ELF-1 (cell line): ENCODE measurements around the gene HIVEP2.

ENCODE experiments used
- DNase-seq: peaks from one replicate; pipeline ENCODE4 v3.0.0-alpha.2; 2016; ENCODE audit warnings: low read depth, low spot score

HIVEP2 gene

DNA sequence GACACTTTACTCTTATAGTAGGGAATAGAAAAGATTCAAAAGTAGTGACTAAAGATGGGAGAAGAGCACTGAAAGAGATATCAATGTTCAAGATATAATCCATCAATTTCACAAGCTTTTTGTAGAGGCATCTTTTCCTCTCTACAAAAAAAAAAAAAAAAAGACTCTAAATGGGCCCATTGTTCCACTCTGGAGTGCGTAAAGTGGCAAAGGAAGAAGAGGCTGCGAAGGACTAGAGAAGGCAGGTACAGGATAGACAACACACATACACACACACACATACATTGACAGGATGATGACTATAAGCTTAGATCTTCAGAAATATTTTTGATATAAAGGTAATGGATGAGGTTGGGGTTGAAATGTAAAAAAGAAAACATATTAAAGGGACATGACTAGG lies 157.6 kb downstream of the HIVEP2 start:
- no peak for DNase-seq

DNA sequence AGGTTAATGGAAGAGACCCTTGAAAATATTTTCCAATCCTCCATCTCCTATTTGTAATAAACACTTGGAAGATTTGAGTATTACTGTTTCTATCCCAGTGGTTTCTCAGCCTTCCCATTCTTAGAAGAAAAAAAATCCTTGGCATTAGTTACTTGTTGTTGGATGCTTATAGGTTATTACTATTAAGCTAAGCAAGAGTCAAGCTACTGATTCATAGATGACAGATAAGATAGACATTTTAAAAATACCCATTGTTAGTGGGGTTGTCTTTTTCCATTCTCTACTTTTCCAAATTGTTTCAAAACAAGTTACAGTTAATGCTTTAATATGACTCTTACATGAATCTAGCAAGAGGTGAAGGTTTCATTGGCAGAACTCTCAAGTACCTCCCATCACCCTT lies 158.5 kb downstream of the HIVEP2 start:
- no peak for DNase-seq

DNA sequence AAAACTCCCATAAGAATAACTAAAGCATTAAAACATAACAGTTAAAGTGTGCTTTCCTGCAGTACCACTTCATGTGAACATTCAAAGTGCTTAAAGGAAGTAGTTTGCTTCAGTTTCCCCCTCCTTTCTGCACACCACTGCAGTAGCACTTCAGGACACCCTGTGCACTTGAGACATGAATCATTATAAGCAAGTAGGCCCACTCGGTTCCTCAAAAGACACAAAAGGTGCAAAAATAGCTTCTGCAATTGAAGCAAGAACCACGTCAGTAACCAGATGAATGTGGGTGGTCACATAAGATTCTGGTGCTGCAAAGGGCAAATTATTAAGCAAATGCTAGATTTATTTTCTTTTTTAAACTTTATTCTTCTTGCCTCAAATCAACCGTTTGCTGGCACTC lies 160.6 kb downstream of the HIVEP2 start:
- no peak for DNase-seq

DNA sequence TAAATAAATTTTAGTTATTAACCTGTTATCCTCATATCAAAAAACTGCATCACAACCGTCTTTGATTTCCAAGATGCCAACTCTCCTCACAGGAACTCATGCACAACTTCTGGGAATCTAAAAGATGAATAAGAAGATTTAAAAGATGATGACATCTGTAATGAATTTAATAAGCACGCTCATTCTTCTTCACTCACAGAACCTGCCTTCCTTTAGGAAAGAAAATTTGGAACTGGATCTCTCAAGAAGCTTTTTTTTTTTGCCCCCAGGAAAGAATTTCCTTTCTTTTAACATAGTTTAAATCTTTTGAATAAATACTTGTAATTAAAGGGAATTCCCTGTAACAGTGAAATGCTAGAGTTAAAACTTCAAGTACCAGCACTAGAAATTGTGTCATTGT lies 161.5 kb downstream of the HIVEP2 start:
- DNase-seq, result no peak

DNA sequence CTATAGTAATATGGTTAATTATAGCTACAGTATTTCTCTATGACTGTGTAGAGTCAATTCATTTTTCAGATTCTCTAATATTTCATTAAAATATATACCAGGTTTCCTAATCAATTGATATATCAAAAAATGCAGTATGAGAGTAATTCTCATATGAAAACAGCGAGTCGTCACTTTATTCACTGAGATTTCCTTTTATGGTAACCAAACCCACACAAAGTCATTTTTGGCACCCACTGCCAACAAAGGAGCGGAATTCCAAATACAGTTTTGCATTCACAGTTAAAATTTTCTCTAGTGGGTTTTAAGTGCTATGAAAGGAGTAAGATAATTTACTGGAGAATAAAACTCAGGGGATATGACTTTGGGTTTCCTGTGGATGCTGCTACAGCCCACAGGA lies 163.8 kb downstream of the HIVEP2 start:
- no peak for DNase-seq

DNA sequence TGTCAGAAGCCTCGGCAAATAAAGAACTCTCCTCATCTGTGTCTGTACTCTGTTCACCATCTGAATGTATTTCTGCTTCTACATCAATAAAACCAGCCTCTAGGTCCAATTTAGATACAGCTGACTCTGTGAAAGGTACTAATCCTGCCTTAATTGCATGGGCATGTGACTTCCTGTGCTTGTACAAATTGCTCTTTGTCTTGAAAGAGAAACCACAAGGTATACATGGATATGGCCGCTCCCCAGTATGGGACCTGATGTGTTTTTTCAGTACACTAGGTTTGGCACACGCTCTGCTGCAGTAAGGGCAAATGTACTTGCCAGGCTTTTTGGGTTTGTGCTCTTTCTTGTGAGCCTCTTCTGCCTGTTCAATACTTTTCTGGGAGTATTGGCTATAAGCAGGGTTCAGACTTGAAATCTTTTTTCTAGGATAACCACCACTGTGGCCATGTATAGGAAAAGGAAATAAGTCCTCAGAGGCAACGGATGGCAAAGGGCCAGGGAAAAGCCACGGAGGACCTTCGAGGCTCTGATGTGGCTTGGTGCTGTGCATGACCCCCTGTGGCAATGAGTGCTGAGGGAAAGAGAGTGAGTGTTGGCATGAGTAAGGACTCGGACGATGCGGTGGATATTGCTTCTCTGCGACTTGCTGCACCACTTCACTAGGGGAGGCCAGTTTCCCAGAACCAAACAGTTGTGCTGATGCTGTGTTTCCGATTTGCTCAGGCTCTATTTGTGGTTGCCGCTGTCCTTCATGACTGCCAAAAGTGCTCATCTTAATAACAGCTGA lies 170.9 kb downstream of the HIVEP2 start:
- no peak for DNase-seq

DNA sequence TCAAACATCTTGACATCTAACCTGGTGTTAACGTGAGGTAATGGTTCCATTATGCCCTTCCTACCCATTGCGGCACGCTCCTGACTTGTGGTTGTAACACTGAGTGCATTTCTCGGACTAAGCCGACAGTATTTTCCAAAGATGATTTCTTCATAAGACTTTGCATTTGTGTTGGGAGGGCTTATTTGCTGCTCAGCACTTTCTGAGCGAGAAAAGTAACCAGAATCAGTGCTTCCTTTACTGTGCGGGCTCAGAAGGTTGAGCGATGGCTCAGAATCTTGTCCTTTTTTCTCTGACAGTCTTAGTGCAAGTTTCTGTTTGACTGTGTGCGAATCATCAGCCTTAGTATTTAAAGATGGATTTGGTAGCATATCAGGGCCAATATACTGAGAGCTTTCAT lies 171.7 kb downstream of the HIVEP2 start:
- no peak for DNase-seq

DNA sequence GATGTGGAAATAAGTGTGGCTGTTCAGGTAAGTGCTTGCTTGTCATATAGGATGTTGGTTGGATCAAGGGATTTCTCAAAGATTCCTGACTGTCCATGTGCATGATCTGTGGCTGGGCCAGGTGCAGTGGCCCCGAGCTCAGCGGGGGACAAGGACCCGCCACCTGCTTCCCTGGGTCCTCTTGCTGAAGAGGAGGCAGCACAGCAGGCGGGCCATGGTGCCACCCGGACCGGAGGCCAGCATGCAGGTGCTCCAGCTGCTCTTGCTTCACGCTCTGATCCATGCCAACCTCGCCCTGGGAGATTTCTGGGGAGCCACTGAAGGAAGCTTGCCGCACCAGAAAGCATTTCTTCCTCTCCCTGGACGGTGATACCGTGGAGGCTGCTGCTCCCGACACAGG lies 173.8 kb downstream of the HIVEP2 start:
- no peak for DNase-seq

DNA sequence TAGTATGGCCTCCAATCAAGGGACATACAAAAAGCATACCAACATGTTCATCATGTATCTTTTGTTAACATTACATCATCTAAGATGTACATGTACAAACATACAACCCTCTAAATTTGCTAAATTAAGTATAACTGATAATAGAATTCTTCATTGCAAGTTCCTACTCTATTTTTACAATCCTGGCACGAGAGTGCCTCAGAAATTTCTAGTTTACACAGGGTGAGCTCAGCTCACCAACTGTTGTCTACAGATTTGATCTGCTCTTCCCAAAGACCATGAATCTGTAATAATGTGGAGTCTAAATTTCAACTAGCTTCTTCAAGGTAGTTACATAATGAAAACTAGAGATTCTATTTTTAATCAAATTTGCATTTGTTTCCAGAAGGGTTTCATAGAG lies 179.7 kb downstream of the HIVEP2 start:
- no peak for DNase-seq

DNA sequence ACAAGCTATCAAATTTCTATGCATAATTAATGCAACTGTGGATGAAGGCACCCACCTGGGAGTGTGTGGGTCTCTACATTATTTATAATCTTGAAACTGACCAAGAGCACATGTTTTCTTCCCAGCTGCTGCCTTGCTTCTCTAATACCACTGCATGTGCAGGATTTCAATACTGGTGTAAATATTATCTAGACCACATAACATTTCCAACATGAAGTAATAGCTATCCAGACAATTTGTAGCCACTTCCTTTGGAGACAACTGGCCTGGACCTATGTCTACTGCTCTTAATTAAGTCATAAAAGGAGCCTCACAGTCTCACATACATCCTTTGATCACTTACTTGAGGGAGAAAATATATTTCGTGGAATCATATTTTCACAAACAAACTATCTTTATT lies 180.7 kb downstream of the HIVEP2 start:
- DNase-seq, result no peak

DNA sequence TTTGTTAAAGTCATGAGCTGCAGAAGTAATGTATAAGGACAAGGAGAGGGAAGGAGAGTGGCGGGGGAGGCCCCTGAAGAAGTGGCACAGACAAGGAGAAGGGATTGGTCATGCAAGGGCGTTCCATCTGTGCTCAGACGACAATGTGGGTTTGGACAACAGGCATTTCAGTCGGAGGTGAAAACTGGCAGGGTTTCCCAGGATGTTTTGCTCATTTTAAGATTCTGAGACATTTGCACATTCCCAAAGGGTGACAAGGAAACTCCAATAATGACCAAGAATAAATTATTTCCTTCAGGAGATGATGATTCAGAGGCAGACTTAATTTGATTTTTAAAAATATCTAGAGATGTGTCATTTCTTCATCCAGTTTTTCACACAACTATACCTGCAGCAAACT lies 181.8 kb downstream of the HIVEP2 start:
- DNase-seq, result no peak

DNA sequence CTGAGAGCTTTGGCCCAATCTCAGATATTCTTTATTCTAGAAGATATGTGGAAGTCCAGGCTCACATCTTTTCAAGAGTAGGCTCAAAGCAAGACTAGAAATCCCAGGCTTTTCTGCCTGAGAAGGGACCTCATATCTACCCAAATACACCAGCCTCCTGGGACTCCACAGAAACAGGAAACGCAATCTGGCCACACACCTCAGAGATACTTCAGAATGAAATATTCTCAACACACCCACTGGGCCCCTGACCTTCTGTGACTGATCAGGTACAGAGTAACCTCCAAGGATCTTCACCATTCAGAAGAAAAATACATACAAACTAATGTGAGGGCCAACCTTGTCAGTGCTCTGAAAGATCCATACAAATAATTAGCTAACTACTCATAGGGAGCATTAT lies 183.2 kb downstream of the HIVEP2 start:
- no peak for DNase-seq

DNA sequence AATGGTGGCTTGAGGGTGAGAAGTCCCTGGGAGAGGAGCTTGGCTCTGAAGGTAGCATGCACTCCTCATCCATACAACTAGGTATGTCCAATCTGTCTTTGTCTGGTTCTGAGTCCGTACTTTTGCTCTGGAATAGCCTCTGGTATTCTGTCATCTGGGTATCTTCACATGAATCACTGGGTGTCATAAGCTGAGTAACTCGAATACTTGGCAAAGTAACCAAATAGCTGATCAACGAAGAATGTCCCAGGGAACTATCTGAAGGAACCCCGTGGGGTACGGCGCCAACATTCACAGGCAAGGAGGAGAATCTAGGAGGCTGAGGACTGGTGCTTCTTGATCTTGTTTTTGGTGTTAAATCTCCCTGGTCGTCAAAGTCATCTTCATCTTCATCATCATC lies 184.8 kb downstream of the HIVEP2 start:
- DNase-seq, result no peak

DNA sequence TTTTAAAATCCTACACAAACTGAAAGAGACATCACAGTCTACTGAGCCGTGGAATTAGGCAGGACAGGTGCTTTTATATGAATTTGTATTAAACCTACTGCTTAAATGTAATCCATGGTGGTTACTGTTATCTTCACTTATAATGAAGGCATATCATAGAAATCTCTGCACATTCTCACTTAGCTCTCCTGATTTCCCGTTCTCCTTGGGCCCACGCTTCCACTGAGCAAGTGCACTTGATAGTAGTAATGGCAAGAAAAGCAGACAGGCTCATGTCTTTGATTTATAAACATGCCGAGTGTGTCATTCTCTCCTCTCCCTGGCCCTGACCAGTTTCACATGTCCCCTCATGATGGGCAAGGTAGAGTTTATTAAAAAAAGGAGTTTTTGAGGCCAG lies 186.3 kb downstream of the HIVEP2 start:
- DNase-seq, result no peak

DNA sequence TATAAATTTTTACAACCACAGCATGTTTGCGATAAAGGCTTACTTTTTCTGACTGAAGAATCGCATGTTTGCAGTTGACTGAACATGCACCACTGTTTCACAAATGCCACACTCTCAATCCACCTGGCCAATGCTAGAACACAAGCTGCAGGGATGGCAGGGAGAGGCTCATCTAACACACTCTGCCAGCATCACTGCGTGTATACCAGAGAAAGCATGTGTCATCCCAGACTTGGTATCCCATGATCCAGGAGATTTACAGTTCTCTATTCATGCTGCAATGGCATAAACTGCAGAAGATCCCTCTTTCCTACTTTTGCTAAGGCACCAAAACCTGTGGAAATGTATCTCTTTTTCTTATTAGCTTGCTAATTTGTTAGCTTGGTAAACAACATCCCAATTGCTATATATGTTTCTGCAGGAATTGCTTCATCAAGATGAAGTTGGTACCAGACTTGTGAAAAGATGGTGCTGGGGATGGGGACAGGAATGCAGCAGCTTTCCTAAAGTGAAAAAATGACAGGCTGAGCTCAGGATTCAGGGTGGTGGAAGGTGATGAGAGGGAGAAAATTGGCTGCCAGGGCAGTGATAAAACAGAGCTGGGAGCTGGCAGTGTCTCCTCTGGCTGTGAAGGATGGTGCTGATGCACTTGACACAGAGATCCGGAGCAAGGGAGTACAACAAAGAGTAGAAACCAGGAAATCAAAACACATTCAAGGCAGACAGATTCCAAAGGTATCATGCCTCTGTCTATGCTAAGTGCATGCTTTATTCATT lies 186.9 kb downstream of the HIVEP2 start:
- no peak for DNase-seq

DNA sequence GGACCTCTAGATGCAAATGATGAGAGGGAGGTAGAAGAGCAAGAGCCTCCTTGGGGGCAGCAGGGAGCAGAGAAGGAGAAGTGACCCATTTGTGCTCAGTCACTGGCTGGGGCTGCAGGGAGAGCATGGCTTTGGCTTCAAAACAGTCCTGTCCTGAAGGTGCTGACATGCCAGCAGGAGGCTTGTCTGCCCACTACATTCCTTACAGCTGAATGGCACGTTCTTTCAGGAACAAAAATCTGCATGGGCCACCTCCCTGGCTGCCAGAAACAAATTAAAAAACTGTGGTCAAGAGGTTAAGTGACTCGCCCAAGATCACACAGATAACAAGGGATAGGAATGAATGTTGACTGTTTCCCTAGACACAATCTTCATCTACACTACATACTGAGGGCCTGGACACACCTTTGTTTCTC lies 188.8 kb downstream of the HIVEP2 start:
- DNase-seq, result peak; percentile 65

DNA sequence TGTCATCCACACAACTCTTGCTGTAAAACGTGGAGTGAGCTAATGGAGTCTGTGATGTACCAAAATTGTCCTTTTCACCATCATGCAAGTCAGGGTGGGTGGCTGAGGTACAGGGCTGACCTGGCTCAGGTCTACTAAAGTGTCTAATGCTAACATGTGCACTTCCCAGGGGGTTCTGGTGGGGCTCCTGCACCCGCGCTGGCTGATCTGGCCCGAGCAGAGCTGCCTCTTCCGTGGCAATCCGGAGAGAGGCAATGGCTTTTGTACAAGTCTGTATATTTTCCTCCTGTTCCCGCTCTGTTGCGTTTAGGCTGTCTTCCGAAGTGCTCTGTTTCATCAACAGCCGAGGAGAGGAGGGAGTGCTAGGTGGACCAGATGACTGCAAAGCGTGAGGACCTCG lies 191.8 kb downstream of the HIVEP2 start:
- no peak for DNase-seq

DNA sequence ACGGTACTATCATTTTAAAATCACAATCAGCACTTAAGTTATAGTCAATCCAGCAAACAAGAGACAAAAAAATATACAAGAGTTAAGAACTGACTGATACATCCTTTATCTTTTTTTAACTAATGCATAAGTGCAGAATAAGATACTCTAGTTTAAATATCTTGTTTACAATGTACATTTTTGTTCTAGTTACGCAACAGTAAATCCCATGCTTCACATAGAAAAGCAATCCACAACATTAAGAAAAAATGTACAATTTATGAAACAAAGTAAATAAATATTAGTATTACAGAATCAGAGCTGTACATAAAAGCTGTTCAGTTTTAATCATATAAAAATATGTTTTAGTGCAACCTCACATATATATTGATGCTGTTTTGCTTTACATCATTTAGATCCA lies 192.6 kb downstream of the HIVEP2 start:
- DNase-seq, result no peak

DNA sequence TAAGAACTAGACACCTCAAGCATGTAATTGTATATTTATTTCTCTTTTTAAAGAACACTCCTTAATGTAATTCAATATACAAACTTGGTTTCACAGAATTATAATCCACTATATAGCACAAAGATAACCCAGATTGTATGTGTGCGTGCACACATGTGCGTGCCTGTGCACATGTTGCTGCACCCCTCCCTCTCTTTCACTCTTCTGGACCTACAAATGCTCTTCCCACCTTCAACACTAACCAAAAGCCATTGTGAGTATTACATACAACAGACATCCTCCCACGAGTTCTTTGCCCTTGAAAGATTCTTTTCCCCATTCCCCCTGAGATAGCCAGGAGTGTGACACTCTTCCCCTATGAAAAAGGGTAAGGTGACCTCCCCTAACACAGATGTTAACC lies 193.5 kb downstream of the HIVEP2 start:
- no peak for DNase-seq

DNA sequence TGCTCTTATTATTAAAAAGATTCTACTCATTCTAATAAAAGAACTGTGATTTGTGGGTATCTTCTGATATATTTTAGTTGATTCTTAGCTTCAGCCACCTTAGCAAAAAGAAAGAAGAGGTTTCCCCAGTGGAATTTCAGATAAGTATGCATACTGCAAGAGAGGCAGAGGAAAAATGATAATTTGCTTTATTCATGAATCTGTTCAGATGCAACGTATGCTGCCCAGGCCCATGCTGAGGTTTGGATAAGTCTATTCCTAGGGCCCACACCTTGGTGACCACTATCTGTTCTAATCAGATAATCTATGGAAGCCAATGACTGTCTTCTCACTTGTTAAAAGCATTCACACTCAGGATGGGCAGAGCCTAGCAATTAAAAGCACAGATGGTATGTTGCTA lies 194.0 kb downstream of the HIVEP2 start:
- DNase-seq, result no peak

DNA sequence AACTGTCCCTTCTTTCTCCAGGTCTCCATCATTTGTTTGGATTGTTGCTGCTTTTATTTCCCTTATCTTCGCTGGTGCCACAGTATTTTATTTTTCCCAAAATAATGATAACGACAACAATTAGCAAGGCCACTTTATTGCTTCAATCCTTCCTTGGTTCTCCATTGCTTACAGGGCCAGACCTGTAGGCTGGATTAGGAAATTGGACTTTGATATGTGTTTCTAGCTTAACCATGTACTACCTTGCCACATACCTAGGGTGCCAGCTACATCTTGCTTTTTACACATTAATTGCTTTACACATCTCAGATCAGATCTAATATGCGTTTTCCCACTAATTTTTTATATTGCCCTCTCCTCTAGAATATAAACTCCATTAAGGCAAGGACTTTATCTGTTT lies 195.4 kb downstream of the HIVEP2 start:
- no peak for DNase-seq

DNA sequence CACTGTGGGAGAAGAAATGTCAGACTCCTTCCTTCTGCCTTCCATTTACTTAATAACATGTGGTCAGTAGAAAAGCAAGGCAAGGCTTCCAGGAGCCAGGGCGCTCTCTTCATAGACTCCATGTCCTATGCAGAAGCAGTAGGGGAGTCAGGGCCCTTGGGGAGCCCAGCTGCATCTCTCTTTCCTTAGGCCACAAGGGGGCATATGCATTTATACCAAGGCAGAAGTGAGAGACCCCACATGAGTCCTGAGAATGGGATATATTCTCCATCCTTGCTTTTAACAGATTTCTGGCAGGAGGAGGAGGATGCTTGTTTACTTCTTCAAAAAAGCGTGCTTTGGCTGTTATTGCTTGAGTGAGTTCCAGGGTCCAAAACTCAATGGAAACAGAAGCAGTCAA lies 198.5 kb downstream of the HIVEP2 start:
- peak; percentile 51 for DNase-seq

DNA sequence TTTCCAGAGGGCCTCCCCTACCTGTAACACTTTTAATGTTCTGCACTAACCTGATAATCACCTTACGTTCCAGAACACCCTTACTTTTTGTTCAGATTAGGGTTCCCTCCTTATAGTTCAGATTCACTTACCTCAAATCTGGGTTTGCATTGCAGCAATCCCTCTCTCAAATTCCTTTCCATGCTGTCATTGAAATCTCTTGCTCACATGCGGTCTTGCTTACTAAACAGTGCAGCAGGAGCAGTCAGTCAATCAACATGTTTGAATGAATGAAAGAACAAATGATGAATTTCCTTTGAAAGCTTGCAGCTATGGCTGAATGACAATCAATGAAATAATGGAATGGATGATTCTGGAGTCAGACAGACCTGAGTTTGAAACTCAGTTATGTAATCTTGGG lies 200.1 kb downstream of the HIVEP2 start:
- DNase-seq, result no peak
